ENCODE data around the gene FBXO31. TPM values are rescaled to one million over a fixed set of nuclear protein-coding genes. Genes with fewer than 3 reads are reported as not detected.

FBXO31 gene
- total RNA-seq, 2 donors from 2014 or later = 18.6 to 22.1 TPM

GRCh38 chr16:87417528-87417910, 33.9 kb upstream of the FBXO31 start:
- H3K9me3 Mint-ChIP-seq = no peaks in the 10 kb centered on the region
- peak overlapping the region; percentile 13 for H3K27ac Mint-ChIP-seq
- TF ChIP-seq CTCF (conservative IDR thresholded peaks at IDR 0.05) = no peak
- peaks cover 63% of the 10 kb centered on the region for H3K36me3 Mint-ChIP-seq (ENCODE audit: low read depth)
- H3K4me1 Mint-ChIP-seq = no peaks in the 10 kb centered on the region
- no peak overlapping the region for H3K4me3 Mint-ChIP-seq
- Histone ChIP-seq H3K4me1 (ENCODE audit: control insufficient read depth, insufficient read depth, low read length) (no peaks in the 10 kb centered on the region), H3K9ac (ENCODE audit: extremely low read depth, low read length, poor library complexity, severe bottlenecking) (no peak overlapping the region), H3K27ac (ENCODE audit: low read depth, low read length) (no peak overlapping the region), H3K27me3 (ENCODE audit: control insufficient read depth, insufficient read depth, low read length, poor library complexity, severe bottlenecking) (no peaks in the 10 kb centered on the region), H3K4me3 (ENCODE audit: low read length) (no peak overlapping the region), H3K9me3 (ENCODE audit: control insufficient read depth, low read length) (no peaks in the 10 kb centered on the region), H3K36me3 (ENCODE audit: control insufficient read depth, insufficient read depth, low read length) (peaks cover 54% of the 10 kb centered on the region)
- no peak for DNase-seq
- WGBS, 2 experiments (ENCODE audit: insufficient coverage in 1 of 2, insufficient read length in 1 of 2) = 97 to 99% methylated on average over 9 to 13 of the region's 13 CpGs
- no peaks in the 10 kb centered on the region for H3K27me3 Mint-ChIP-seq (ENCODE audit: insufficient read depth)

- no peaks in the 10 kb centered on the region for H3K9me3 Mint-ChIP-seq
- Histone ChIP-seq H3K27ac (ENCODE audit: low read depth, low read length) (no peak overlapping the region), H3K27me3 (ENCODE audit: control insufficient read depth, insufficient read depth, low read length, poor library complexity, severe bottlenecking) (no peaks in the 10 kb centered on the region), H3K4me1 (ENCODE audit: control insufficient read depth, insufficient read depth, low read length) (no peaks in the 10 kb centered on the region), H3K9me3 (ENCODE audit: control insufficient read depth, low read length) (no peaks in the 10 kb centered on the region), H3K9ac (ENCODE audit: extremely low read depth, low read length, poor library complexity, severe bottlenecking) (no peak overlapping the region), H3K36me3 (ENCODE audit: control insufficient read depth, insufficient read depth, low read length) (peaks cover 57% of the 10 kb centered on the region), H3K4me3 (ENCODE audit: low read length) (no peak overlapping the region)
- H3K36me3 Mint-ChIP-seq (ENCODE audit: low read depth) = peaks cover 63% of the 10 kb centered on the region
- H3K4me3 Mint-ChIP-seq = no peak overlapping the region
- no peaks in the 10 kb centered on the region for H3K4me1 Mint-ChIP-seq
- no peaks in the 10 kb centered on the region for H3K27me3 Mint-ChIP-seq (ENCODE audit: insufficient read depth)
- no peak for DNase-seq
- 95% methylated on average over 19 to 23 of the region's 23 CpGs for WGBS, 2 experiments (ENCODE audit: insufficient coverage in 1 of 2, insufficient read length in 1 of 2)
- peak overlapping the region; percentile 13 for H3K27ac Mint-ChIP-seq
- peak; percentile 73 for TF ChIP-seq CTCF (conservative IDR thresholded peaks at IDR 0.05)
Measured at GRCh38 chr16:87416826-87417527, 33.4 kb upstream of the FBXO31 start.

GRCh38 chr16:87415441-87415840, 31.9 kb upstream of the FBXO31 start:
- H3K4me3 Mint-ChIP-seq = no peak overlapping the region
- TF ChIP-seq CTCF (conservative IDR thresholded peaks at IDR 0.05) = no peak
- Histone ChIP-seq H3K4me3 (ENCODE audit: low read length) (no peak overlapping the region), H3K27ac (ENCODE audit: low read depth, low read length) (no peak overlapping the region), H3K36me3 (ENCODE audit: control insufficient read depth, insufficient read depth, low read length) (peaks cover 61% of the 10 kb centered on the region), H3K4me1 (ENCODE audit: control insufficient read depth, insufficient read depth, low read length) (no peaks in the 10 kb centered on the region), H3K27me3 (ENCODE audit: control insufficient read depth, insufficient read depth, low read length, poor library complexity, severe bottlenecking) (no peaks in the 10 kb centered on the region), H3K9me3 (ENCODE audit: control insufficient read depth, low read length) (no peaks in the 10 kb centered on the region), H3K9ac (ENCODE audit: extremely low read depth, low read length, poor library complexity, severe bottlenecking) (no peak overlapping the region)
- H3K27me3 Mint-ChIP-seq (ENCODE audit: insufficient read depth) = no peaks in the 10 kb centered on the region
- peak overlapping the region; percentile 59 for H3K27ac Mint-ChIP-seq
- 95 to 96% methylated on average over 8 to 9 of the region's 9 CpGs for WGBS, 2 experiments (ENCODE audit: insufficient coverage in 1 of 2, insufficient read length in 1 of 2)
- H3K9me3 Mint-ChIP-seq = no peaks in the 10 kb centered on the region
- no peaks in the 10 kb centered on the region for H3K4me1 Mint-ChIP-seq
- DNase-seq = no peak
- peaks cover 63% of the 10 kb centered on the region for H3K36me3 Mint-ChIP-seq (ENCODE audit: low read depth)

All from endodermal cell (in vitro differentiated cells).